HS-5 (cell line): ENCODE measurements around the gene SLC6A19.
"Not testable (repeated sequence)": the region's sequence is repeated elsewhere in the genome, so short reads cannot be mapped to it uniquely, and the experiment has no call there.

Source experiments
- DNase-seq: peaks from one replicate; pipeline ENCODE4 v3.0.0-alpha.2; 2012; ENCODE audit warnings: low read depth

Gene SLC6A19

DNA sequence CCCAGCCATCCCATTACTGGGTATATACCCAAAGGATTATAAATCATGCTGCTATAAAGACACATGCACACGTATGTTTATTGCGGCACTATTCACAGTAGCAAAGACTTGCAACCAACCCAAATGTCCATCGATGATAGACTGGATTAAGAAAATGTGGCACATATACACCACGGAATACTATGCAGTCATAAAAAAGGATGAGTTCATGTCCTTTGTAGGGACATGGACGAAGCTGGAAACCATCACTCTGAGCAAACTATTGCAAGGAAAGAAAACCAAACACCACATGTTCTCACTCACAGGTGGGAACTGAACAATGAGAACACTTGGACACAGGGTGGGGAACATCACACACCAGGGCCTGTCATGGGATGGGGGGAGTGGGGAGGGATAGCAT is 66.1 kb downstream of the SLC6A19 start:
- not testable (repeated sequence) for DNase-seq

DNA sequence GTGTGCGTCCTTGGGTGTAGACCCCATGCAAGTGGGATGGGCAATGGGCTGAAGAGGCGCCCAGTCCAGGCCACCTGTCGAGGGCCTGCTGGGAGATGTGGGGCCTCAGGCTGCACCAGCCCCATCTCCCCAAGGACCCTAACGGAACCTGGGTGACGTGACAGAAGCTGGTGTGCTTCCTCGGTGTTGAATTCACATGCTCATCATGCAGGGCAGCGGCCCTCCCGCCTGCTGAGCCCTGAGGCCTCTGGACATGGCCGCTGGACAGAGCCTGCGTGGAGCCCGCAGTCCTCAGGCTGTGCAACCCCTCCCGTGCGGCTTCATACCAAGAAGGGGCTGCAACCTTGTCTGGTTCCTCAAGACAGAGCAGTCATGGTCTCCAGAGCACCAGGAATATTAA is 66.7 kb downstream of the SLC6A19 start:
- no peak for DNase-seq

DNA sequence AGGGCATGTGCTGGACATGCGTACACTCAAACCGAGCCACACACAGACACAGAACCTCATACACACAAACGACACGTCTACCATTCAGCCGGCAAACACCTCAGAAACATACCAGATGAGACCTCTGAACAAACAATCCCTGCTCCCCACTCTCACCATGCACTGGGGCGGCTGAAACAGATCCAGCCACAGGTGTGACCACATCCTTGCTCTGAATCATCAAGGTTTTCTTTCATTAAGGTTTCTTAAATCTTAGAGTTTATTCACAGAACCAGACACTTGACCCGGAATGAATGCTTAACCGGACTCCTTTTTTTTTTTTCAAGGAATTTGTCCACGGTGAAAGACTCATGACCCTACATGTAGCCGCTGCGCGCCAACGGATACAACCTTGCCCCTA is 67.3 kb downstream of the SLC6A19 start:
- DNase-seq, result no peak

DNA sequence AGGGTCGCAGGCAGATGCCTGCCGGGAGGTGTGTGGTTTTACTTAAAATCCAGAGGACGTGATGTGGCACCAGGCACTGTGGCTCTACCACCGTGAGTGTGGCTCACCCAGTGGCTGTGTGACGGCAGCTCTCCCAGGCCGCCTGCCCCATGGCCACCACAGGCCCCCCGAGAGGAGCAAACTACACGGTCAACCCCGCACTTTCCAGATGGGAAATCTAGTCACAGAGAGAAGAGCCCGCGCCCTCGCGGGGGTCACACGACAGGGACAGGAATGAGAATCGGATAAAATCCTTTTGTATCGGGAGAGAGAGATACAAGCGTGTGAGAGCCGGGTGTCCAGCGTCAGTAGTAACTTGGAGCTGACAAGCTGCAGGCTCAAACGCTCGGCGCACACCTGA is 69.0 kb downstream of the SLC6A19 start:
- no peak for DNase-seq

DNA sequence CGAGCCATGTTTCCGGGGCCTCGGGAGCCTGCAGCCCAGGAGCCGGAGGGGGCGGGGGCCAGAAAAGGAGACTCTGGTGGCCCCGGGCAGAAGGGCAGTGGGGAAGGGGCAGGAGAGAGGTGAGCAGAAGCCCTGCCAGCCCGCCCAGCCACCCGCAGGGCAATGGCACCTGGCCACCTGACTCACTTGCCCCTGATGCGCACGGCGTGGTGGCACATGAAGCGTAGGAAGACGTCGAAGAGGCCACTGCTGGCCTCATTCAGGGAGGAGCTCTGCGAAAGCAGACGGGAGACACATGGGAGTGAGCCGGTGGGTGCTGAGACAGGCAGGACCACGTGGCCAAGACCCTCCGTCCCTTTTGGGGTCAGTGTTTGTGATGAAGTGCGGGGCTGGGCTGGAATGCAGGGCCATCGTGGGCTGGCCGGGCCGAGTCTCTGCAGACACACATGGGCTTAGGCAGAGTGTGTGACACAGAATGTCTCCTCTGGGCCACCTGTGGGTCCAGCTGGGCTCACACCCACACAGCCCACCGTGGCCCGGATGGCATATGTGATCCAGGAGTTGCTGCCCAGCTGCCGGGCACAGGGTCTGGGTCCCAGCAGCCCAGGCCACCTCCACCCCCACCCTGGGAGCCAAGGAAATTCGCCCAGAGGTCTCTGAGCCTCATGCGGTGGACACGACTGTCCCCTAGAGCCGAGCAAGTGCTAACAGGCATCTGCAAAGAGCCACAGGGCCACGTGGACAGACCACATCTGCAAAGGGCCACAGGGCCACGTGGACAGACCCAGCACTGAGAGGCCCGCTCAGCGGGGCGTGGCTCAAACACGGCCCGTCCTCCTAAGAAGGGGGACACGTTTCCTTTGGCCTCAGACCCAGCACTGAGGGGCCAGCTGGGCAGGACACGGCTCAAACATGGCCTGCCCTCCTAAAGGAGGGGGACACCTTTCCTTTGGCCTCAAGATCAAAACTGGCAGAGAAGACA is 69.8 kb downstream of the SLC6A19 start:
- DNase-seq, result no peak

DNA sequence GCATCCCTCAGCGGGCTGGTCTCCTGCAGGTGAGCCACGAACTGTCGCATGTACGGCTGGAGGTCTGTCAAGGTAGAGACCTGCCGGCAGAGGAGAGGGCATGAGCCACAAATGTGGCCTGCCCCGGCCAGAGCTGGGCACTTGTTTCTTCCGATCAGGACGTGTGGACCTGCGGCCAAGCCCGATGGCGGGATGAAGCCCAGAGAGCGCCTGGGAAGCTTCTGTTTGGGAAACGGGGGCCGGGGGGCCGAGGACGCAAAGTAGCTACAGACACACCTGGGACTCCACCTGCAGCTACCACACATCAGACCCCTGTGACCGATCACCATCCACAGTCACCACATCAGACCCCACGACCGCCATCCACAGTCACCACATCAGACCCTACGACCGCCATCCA is 70.8 kb downstream of the SLC6A19 start:
- DNase-seq, result no peak

DNA sequence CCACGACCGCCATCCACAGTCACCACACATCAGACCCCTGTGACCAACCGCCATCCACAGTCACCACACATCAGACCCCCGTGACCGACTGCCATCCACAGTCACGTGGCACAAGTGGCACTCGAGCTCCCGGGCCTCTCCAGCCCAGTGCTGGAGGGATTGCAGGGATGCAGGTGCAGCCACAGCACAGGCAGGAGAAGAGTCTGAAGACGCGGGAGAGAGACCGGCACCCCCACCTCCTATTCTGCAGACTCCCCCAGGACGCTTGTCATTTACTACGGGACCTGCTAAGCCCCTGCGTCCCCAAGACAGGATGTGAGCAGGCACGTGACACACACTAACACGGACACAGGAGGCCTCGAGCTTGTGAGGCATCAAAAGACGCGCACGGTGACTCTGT is 72.3 kb downstream of the SLC6A19 start:
- DNase-seq, result no peak

DNA sequence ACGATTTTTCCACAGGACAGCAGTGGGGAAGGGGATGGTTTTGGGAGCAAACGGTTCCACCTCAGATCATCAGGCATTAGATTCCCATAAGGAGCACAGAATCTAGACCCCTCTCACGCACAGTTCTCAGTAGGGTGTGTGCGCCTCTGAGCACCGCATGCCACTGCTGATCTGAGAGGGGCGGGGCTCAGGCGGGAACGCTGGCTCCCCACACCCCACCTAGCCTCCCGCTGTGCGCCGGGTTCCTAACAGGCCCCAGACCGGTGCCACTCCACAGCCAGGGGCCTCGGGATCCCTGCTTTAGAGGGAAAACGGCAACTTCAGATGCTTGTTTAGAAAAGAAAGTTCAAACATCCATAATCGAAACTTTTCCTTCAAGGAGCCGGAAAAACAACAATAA is 73.1 kb downstream of the SLC6A19 start:
- DNase-seq, result no peak
